ENCODE results near the gene YJEFN3. TPM values are rescaled to one million over a fixed set of nuclear protein-coding genes. Genes with fewer than 3 reads are reported as not detected.

YJEFN3 gene
- polyA plus RNA-seq, 6 donors from 2014 or later: 0.17 TPM; not detected in 4

GRCh38 chr19:19502808-19503602 is 25.7 kb upstream of the YJEFN3 start:
- Mint-ChIP-seq H3K36me3 (peaks cover 6 to 11% of the 10 kb centered on the region in 2 donors), H3K9me3 (no peaks in the 10 kb centered on the region), H3K27ac (peak overlapping the region in 3 of 6 donors; percentile 13 to 92 (median 23)), H3K27me3 (no peaks in the 10 kb centered on the region), H3K4me3 (no peak overlapping the region), H3K4me1 (peaks cover 0 to 8% (median 3%) of the 10 kb centered on the region in 3 donors)
- no peak for DNase-seq
- no peak for ATAC-seq (ENCODE audit: low read depth in 2 of 2)

DNA sequence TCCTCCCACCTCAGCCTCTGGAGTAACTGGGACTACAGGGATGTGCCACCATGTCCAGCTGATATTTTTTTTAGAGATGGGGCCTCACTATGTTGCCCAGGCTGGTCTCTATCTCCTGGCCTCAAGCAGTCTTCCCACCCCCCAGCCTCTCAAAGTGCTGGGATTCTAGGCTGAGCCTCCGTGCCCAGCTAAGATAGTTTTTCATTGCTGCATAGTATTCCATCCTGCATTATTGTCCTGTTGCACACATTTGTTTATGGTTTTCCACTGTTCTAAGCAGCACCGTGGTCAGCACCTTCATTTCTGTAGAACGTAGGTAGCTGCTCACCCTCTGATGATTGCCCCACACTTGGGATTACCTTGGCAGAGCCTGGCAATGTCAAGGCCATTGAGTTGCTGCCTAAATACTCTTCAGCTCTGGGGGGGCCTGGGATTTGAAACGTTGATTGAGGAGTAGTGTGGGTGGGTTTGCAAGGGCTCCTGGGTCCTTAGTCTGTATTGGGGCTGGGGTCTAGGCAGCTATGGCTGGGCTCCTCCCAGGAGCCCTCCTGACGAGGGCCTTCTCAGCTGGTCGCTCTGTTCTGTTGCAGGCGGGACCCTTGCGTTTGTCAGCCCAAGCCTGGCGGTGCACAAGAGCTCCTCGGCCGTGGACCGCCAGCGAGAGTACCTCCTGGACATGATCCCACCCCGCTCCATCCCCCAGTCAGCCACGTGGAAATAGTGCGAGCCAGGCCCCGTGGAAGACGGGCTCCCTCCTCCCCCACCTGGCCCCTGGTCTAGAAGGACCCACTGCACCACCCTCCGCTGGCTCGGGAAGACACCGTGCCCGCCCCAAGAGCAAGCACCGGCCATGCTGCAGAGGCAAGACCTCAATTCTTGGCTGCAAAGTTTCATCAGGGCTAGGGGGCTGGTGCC is 23.7 kb upstream of the YJEFN3 start:
- Mint-ChIP-seq H3K27me3 (no peaks in the 10 kb centered on the region), H3K36me3 (peaks cover 6 to 11% of the 10 kb centered on the region in 2 donors), H3K9me3 (no peaks in the 10 kb centered on the region), H3K4me1 (peaks cover 0 to 8% (median 3%) of the 10 kb centered on the region in 3 donors), H3K27ac (peak overlapping the region in 1 of 6 donors; percentile 80), H3K4me3 (no peak overlapping the region)
- DNase-seq (no peak), ATAC-seq (ENCODE audit: low read depth in 2 of 2) (no peak)

DNA sequence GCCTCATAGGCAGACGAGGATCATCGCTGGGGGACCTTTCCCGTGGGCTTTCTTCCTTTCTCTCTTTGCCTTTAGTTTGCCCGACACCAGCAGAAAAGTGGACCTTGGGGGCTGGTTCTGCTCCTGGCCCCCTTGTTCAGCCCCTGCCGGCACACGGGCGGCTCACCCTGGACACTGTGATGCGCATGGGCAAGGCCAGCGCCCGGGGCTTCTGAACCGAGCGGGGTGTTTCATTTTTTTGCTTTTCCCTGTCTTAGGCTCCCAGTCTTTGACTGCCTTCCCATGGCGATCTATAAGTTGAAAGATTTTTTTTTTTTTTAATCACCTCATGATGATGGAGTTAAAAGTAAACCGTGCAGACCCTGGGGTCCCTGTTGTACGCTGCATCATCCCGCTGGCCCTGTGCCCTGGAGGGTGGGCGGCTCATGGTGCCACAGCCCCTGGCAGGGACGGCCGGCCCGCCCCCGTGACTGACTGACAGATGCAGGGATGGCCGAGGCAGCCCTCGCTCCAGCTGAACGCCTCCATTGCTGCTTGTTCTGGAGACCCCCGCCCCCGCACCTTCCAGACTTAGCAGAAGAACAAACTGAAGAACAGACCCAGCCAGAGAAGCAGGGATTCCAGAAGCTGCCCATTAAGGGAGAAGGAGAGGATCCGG is 22.9 kb upstream of the YJEFN3 start:
- DNase-seq: no peak
- Mint-ChIP-seq H3K36me3 (peaks cover 6 to 11% of the 10 kb centered on the region in 2 donors), H3K9me3 (no peaks in the 10 kb centered on the region), H3K4me3 (no peak overlapping the region), H3K4me1 (peaks cover 0 to 8% (median 3%) of the 10 kb centered on the region in 3 donors), H3K27ac (no peak overlapping the region), H3K27me3 (no peaks in the 10 kb centered on the region)
- no peak for ATAC-seq (ENCODE audit: low read depth in 2 of 2)

- no peak for ATAC-seq (ENCODE audit: low read depth in 2 of 2)
- no peaks in the 10 kb centered on the region for H3K9me3 Mint-ChIP-seq
- peak overlapping the region in 2 of 6 donors; percentile 70 to 79 for H3K27ac Mint-ChIP-seq
- H3K27me3 Mint-ChIP-seq: no peaks in the 10 kb centered on the region
- DNase-seq: no peak
- H3K4me1 Mint-ChIP-seq: peaks cover 0 to 8% (median 4%) of the 10 kb centered on the region in 3 donors
- no peak overlapping the region for H3K4me3 Mint-ChIP-seq
- H3K36me3 Mint-ChIP-seq: peaks cover 6 to 11% of the 10 kb centered on the region in 2 donors
Observed at GRCh38 chr19:19506592-19506991, 22.1 kb upstream of the YJEFN3 start.

DNA sequence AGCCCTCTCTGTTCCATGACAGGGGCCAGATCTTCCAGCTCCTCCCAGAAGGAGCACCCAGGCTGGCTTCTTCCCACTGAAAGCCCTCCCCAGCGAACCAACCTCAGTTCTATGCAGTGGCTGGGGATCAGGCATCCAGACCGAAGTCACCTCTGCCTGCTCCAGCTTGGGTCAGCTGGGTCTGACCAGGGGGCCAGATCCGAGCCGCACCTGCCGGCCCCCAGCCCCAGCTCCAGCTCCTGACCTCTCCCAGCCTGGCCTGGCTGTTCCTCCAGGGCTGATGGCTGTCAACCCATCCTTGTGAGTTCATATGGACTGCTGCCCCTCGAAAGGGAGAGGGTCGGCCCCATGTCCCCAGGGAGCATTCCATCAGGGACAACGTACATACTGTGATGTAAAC is 21.4 kb upstream of the YJEFN3 start:
- H3K4me3 Mint-ChIP-seq: no peak overlapping the region
- peaks cover 6 to 11% of the 10 kb centered on the region in 2 donors for H3K36me3 Mint-ChIP-seq
- H3K4me1 Mint-ChIP-seq: peaks cover 0 to 8% (median 4%) of the 10 kb centered on the region in 3 donors
- no peak overlapping the region for H3K27ac Mint-ChIP-seq
- H3K27me3 Mint-ChIP-seq: no peaks in the 10 kb centered on the region
- no peak for ATAC-seq (ENCODE audit: low read depth in 2 of 2)
- H3K9me3 Mint-ChIP-seq: no peaks in the 10 kb centered on the region
- DNase-seq: no peak

GRCh38 chr19:19508217-19508616 is 20.5 kb upstream of the YJEFN3 start:
- Mint-ChIP-seq H3K9me3 (no peaks in the 10 kb centered on the region), H3K36me3 (peaks cover 4 to 6% of the 10 kb centered on the region in 2 donors), H3K27ac (no peak overlapping the region), H3K4me3 (no peak overlapping the region), H3K27me3 (no peaks in the 10 kb centered on the region), H3K4me1 (peaks cover 0 to 4% (median 0%) of the 10 kb centered on the region in 3 donors)
- no peak for DNase-seq
- no peak for ATAC-seq (ENCODE audit: low read depth in 2 of 2)

DNA sequence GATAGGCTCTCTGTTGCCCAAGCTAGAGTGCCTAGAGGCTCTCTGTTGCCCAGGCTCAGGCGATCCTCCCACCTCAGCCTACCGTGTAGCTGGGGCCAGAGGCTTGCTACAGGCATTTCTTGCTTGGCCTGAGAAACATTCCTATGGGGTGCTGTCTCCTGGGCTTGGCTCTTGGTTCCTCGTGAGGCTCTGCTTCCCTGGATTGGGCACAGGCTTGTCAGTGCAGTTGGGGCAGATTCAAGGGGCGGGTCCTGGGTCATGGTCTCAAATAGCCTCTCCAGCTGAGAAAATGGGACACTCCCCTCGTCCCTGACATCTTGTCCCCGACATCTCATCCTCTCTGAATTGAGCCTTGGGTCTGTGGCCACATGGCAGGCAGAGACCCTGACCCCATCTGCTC is 18.3 kb upstream of the YJEFN3 start:
- ATAC-seq (ENCODE audit: low read depth in 2 of 2): no peak
- H3K27me3 Mint-ChIP-seq: no peaks in the 10 kb centered on the region
- peak overlapping the region in 2 of 6 donors; percentile 63 to 93 for H3K27ac Mint-ChIP-seq
- peaks cover 0 to 4% (median 2%) of the 10 kb centered on the region in 3 donors for H3K4me1 Mint-ChIP-seq
- H3K4me3 Mint-ChIP-seq: peak overlapping the region in 1 of 8 donors; percentile 62
- H3K36me3 Mint-ChIP-seq: peaks cover 0 to 6% of the 10 kb centered on the region in 2 donors
- H3K9me3 Mint-ChIP-seq: no peaks in the 10 kb centered on the region
- no peak for DNase-seq

- Mint-ChIP-seq H3K4me3 (peak overlapping the region in 5 of 8 donors; percentile 41 to 76 (median 52)), H3K27ac (peak overlapping the region in 1 of 6 donors; percentile 47), H3K4me1 (peaks cover 3 to 26% (median 4%) of the 10 kb centered on the region in 3 donors), H3K9me3 (no peaks in the 10 kb centered on the region), H3K27me3 (no peaks in the 10 kb centered on the region), H3K36me3 (no peaks in the 10 kb centered on the region)
- ATAC-seq (ENCODE audit: low read depth in 2 of 2) (no peak), DNase-seq (no peak)
Observed at GRCh38 chr19:19513682-19514081, 15.0 kb upstream of the YJEFN3 start.

GRCh38 chr19:19514215-19514657 is 14.5 kb upstream of the YJEFN3 start:
- DNase-seq (no peak), ATAC-seq (ENCODE audit: low read depth in 2 of 2) (no peak)
- Mint-ChIP-seq H3K9me3 (no peaks in the 10 kb centered on the region), H3K27me3 (no peaks in the 10 kb centered on the region), H3K36me3 (no peaks in the 10 kb centered on the region), H3K4me1 (peaks cover 5 to 28% (median 7%) of the 10 kb centered on the region in 3 donors), H3K27ac (no peak overlapping the region), H3K4me3 (peak overlapping the region in 7 of 8 donors; percentile 41 to 76 (median 58))

GRCh38 chr19:19514881-19515641 is 13.7 kb upstream of the YJEFN3 start, which contains the start of gene TSSK6:
Gene TSSK6, minus strand, starts transcription at chr19:19515548. Its CDS starts 121 bp downstream, at chr19:19515427.
- DNase-seq (no peak), ATAC-seq (ENCODE audit: low read depth in 2 of 2) (no peak)
- Mint-ChIP-seq H3K27me3 (no peaks in the 10 kb centered on the region), H3K4me3 (peak within 1 kb of the TSS; percentile 91 to 98 (median 96)), H3K4me1 (peaks cover 13 to 36% (median 15%) of the 10 kb centered on the region in 3 donors), H3K36me3 (no peaks in the 10 kb centered on the region), H3K9me3 (no peaks in the 10 kb centered on the region), H3K27ac (peak within 1 kb of the TSS; percentile 91 to 96 (median 95))

GRCh38 chr19:19515642-19516519 is 12.8 kb upstream of the YJEFN3 start, which contains the start of gene NDUFA13:
Gene NDUFA13, plus strand, starts transcription at chr19:19516225. Its CDS starts 14 bp downstream, at chr19:19516239.
- Mint-ChIP-seq H3K36me3 (peaks cover 0 to 3% of the 10 kb centered on the region in 2 donors), H3K27ac (peak within 1 kb of the TSS; percentile 91 to 96 (median 95)), H3K27me3 (no peaks in the 10 kb centered on the region), H3K4me1 (peaks cover 18 to 39% (median 18%) of the 10 kb centered on the region in 3 donors), H3K9me3 (no peaks in the 10 kb centered on the region), H3K4me3 (peak within 1 kb of the TSS; percentile 91 to 98 (median 96))
- ATAC-seq (ENCODE audit: low read depth in 2 of 2): peak; percentile 96 to 97
- peak; percentile 92 for DNase-seq

Measured in naive B cell (primary cell).